Effector memory CD4-positive, alpha-beta T cell (primary cell): Measurements from ENCODE around the gene ITPR2.

Source experiments
- DNase-seq, 3 donors: peaks; one replicate each; pipeline ENCODE4 v3.0.0-alpha.2; 2020
- H3K27ac ChIP-seq: 2 replicates; pipeline ENCODE4 v1.7.0; 2013; ENCODE audit warnings: mild to moderate bottlenecking, low read length, moderate library complexity; ENCODE audit not compliant: insufficient read depth, poor library complexity, severe bottlenecking
- H3K27me3 ChIP-seq: replicated peaks from 2 replicates; pipeline ENCODE4 v1.7.0; 2013; ENCODE audit warnings: mild to moderate bottlenecking, low read length; ENCODE audit not compliant: insufficient read depth, control insufficient read depth, poor library complexity, severe bottlenecking
- H3K36me3 ChIP-seq: 2 replicates; pipeline ENCODE4 v1.7.0; 2013; ENCODE audit warnings: mild to moderate bottlenecking, low read length, moderate library complexity; ENCODE audit not compliant: control insufficient read depth, insufficient read depth
- H3K4me1 ChIP-seq: 2 replicates; pipeline ENCODE4 v1.7.0; 2013; ENCODE audit warnings: low read length, mild to moderate bottlenecking; ENCODE audit not compliant: control insufficient read depth, insufficient read depth, poor library complexity, severe bottlenecking
- H3K4me3 ChIP-seq: 2 replicates; pipeline ENCODE4 v1.7.0; 2013; ENCODE audit warnings: low read length, low read depth, mild to moderate bottlenecking; ENCODE audit not compliant: insufficient read depth, poor library complexity, severe bottlenecking
- H3K9me3 ChIP-seq: 2 replicates; pipeline ENCODE4 v1.7.0; 2013; ENCODE audit warnings: mild to moderate bottlenecking, low read length, moderate library complexity; ENCODE audit not compliant: control insufficient read depth

Gene ITPR2

DNA sequence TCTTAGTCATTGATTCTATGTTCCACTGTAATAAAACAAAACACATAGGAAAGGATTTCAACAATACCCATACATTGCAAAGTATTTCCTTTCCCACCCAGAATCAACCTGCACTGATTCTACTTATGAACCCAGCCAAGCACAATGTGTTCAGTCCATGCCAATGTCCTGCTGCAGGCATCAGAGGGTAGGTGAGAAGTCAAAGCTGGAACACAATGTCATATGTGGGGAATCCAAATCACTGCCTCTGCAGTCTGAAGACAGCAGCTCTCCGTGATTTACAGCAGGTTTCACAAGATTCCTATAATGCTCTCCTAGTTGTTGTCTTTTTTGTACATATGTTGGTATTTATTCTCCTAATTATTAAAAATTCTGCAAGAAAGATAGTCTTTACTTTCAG, 25.7 kb downstream of the ITPR2 start:
- no peaks in the 10 kb centered on the region for H3K36me3 ChIP-seq
- H3K27me3 ChIP-seq: no peaks in the 10 kb centered on the region
- H3K4me1 ChIP-seq: no peaks in the 10 kb centered on the region
- DNase-seq: no peak
- H3K27ac ChIP-seq: no peak overlapping the region
- no peak overlapping the region for H3K4me3 ChIP-seq
- no peaks in the 10 kb centered on the region for H3K9me3 ChIP-seq

DNA sequence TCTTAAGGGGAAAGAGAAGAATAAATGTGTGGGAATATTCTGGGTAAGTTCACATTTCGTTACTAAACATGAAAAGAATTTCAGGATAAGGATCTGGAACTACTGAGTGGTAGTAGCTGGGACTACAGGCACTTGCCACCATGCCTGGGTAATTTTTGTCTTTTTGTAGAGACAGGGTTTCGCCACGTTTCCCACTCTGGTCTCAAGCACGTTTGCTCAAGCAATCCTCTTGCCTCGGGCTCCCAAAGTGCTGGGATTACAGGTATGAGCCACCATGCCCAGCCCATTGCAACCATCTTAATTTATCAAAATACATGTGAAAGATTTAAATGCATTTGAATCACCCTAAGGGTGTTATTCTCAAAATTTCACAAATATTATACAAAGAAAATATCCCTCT, 26.4 kb downstream of the ITPR2 start:
- H3K4me1 ChIP-seq: no peaks in the 10 kb centered on the region
- H3K27me3 ChIP-seq: no peaks in the 10 kb centered on the region
- H3K4me3 ChIP-seq: no peak overlapping the region
- no peaks in the 10 kb centered on the region for H3K9me3 ChIP-seq
- no peak for DNase-seq
- H3K36me3 ChIP-seq: no peaks in the 10 kb centered on the region
- no peak overlapping the region for H3K27ac ChIP-seq

DNA sequence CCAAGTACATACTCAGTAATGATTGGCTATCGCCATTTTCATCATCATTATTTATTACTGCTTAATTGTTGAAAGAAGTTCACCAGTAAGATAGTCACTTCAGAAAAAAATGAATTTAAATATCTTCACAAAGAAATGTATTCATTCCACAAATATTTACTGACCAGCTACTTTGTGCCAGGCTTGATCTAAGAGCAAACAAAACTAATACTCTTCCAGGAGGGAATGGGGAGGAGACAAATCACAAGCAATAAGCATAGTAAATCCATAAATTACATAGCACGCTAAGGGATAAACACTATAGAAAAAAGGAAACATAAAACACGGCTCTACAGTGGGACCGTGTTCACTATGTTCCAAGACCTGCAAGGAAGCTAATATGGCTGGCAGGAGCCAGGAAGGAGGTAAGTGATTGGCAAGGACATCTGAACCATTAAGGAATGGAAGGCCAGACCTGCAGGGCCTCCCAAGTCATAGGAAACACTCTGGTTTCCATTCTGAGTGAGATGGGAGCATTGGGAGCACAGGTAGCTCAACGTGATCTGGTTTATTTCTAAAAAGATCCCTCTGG, 27.5 kb downstream of the ITPR2 start:
- Histone ChIP-seq H3K4me3 (no peak overlapping the region), H3K36me3 (no peaks in the 10 kb centered on the region), H3K4me1 (no peaks in the 10 kb centered on the region), H3K27ac (no peak overlapping the region), H3K27me3 (no peaks in the 10 kb centered on the region), H3K9me3 (no peaks in the 10 kb centered on the region)
- DNase-seq: no peak

GRCh38 chr12:26803552-26803951, 29.4 kb downstream of the ITPR2 start:
- no peaks in the 10 kb centered on the region for H3K9me3 ChIP-seq
- H3K4me3 ChIP-seq: no peak overlapping the region
- no peaks in the 10 kb centered on the region for H3K27me3 ChIP-seq
- H3K27ac ChIP-seq: no peak overlapping the region
- no peaks in the 10 kb centered on the region for H3K36me3 ChIP-seq
- H3K4me1 ChIP-seq: no peaks in the 10 kb centered on the region
- no peak for DNase-seq

GRCh38 chr12:26801486-26801885, 31.5 kb downstream of the ITPR2 start:
- Histone ChIP-seq H3K4me1 (no peaks in the 10 kb centered on the region), H3K36me3 (no peaks in the 10 kb centered on the region), H3K4me3 (no peak overlapping the region), H3K27ac (no peak overlapping the region), H3K27me3 (no peaks in the 10 kb centered on the region), H3K9me3 (no peaks in the 10 kb centered on the region)
- DNase-seq: no peak

DNA sequence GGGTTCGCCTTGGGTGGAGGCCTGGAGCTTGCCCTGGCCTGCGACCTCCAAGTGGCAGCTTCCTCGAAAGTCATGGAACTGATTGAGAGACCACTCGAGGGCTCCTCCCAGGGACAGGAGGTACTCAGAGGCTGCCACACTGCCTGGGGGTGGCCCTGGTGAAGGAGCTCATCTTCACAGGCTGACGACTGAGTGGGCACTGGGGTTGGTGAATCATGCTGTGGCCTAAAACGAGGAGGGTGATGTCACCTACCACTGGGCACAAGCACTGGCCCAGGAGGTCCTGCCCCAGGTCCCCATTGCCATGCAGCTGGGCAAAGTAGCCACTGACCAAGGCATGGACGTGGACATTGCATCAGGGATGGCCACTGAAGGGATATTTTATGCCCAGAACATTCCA, 32.1 kb downstream of the ITPR2 start:
- no peak for DNase-seq
- Histone ChIP-seq H3K27ac (no peak overlapping the region), H3K36me3 (no peaks in the 10 kb centered on the region), H3K4me3 (no peak overlapping the region), H3K4me1 (no peaks in the 10 kb centered on the region), H3K27me3 (no peaks in the 10 kb centered on the region), H3K9me3 (no peaks in the 10 kb centered on the region)

DNA sequence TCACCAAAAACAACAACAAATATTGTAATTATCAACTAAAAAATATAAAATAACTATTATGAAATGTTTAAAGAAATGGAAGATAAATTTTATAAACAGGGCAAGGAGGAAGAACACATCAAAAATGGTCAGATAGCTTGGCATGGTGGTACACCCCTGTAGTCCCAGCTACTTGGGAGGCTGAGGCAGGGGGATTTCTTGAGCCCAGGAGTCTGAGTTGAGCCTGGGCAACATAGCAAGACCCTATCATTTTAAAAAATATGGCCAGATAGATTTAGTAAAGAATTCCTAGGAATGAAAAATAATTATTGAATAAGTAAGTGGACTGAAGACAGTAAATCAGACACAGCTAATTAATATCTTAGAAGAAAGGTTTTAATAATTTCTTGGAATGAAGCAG, 32.6 kb downstream of the ITPR2 start:
- Histone ChIP-seq H3K27ac (no peak overlapping the region), H3K4me1 (no peaks in the 10 kb centered on the region), H3K4me3 (no peak overlapping the region), H3K36me3 (no peaks in the 10 kb centered on the region), H3K9me3 (no peaks in the 10 kb centered on the region), H3K27me3 (no peaks in the 10 kb centered on the region)
- DNase-seq: no peak

DNA sequence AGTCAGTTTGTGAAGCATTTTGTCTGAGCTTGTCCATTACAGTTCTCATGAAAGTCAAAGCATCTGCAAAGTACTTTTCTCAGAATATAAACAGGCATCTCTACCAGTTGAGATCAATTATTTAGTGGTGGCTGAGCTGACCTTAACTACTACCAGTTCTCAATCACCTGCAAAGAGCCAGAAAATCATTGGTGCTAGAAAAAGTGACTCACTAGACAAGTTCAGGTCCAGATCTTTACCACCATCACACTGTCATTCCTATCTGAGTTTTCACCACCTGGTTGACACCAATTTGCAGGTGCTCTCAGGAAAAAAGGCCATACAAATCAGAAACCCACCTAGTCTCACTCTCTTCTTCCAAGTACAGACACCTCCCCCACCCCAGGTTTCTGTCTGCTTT, 33.3 kb downstream of the ITPR2 start:
- Histone ChIP-seq H3K4me1 (no peaks in the 10 kb centered on the region), H3K4me3 (no peak overlapping the region), H3K27me3 (no peaks in the 10 kb centered on the region), H3K36me3 (no peaks in the 10 kb centered on the region), H3K9me3 (no peaks in the 10 kb centered on the region), H3K27ac (no peak overlapping the region)
- no peak for DNase-seq

- H3K36me3 ChIP-seq: no peaks in the 10 kb centered on the region
- DNase-seq: no peak
- no peak overlapping the region for H3K27ac ChIP-seq
- no peaks in the 10 kb centered on the region for H3K4me1 ChIP-seq
- H3K9me3 ChIP-seq: no peaks in the 10 kb centered on the region
- no peaks in the 10 kb centered on the region for H3K27me3 ChIP-seq
- H3K4me3 ChIP-seq: no peak overlapping the region
These were observed 34.4 kb downstream of the ITPR2 start for GRCh38 chr12:26798640-26799039.

DNA sequence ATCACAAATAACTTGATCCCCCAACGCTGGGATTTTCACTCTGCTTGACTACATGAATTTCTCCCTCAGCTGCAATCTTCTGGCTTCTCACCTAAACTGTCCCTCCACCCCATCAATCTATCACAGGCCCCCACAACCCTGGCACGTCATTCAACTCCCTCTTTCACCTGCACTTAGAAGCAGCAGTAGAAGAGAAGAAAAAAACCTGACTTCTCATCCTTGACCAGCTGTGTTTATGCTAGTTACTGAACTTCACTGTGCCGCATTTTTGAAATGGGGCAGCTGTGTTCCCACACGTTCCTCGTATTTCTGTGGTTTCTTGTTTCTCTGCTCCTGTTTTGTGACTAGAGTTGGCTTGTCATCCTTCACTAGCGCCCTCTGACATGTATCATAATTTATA, 35.0 kb downstream of the ITPR2 start:
- Histone ChIP-seq H3K4me3 (no peak overlapping the region), H3K9me3 (no peaks in the 10 kb centered on the region), H3K36me3 (no peaks in the 10 kb centered on the region), H3K4me1 (no peaks in the 10 kb centered on the region), H3K27ac (no peak overlapping the region), H3K27me3 (no peaks in the 10 kb centered on the region)
- DNase-seq: no peak

- Histone ChIP-seq H3K9me3 (no peaks in the 10 kb centered on the region), H3K27me3 (no peaks in the 10 kb centered on the region), H3K27ac (no peak overlapping the region), H3K36me3 (no peaks in the 10 kb centered on the region), H3K4me3 (no peak overlapping the region), H3K4me1 (no peaks in the 10 kb centered on the region)
- DNase-seq: no peak
These were observed 37.1 kb downstream of the ITPR2 start for GRCh38 chr12:26795910-26796309.
